ENCODE data around the gene ZNF628.

DNA sequence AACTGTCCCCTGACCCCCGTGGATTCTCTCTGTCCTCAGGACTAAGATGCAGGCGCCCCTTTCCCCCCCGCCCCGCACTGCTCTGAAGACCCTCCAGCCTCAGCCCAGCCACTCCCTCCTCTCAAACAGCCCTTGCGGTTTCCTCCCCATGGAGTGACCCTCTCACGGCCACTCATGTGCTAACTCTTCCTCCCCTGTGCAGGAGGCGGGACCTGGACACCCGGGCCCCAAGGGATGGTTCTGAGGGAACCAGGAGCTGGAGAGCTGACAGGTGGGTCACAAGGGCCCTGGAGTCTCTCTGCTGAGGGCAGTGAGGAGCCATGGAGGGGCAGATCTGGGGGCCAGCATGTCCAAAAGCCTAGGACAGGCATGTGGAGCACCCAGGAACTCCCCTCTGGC, 16.9 kb upstream of the ZNF628 start:
- TF ChIP-seq, protein P1, sequence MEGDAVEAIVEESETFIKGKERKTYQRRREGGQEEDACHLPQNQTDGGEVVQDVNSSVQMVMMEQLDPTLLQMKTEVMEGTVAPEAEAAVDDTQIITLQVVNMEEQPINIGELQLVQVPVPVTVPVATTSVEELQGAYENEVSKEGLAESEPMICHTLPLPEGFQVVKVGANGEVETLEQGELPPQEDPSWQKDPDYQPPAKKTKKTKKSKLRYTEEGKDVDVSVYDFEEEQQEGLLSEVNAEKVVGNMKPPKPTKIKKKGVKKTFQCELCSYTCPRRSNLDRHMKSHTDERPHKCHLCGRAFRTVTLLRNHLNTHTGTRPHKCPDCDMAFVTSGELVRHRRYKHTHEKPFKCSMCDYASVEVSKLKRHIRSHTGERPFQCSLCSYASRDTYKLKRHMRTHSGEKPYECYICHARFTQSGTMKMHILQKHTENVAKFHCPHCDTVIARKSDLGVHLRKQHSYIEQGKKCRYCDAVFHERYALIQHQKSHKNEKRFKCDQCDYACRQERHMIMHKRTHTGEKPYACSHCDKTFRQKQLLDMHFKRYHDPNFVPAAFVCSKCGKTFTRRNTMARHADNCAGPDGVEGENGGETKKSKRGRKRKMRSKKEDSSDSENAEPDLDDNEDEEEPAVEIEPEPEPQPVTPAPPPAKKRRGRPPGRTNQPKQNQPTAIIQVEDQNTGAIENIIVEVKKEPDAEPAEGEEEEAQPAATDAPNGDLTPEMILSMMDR (IDR thresholded peaks at IDR 0.05; ENCODE audit: insufficient read depth, low read length): no peak
- TF ChIP-seq POLR2AphosphoS5 (IDR thresholded peaks at IDR 0.05; ENCODE audit: low read depth): no peak

Measured in HL-60 (cell line).